ENCODE results near the gene DOCK10.

DOCK10 gene

GRCh38 chr2:225008179-225008856, 34.0 kb downstream of the DOCK10 start:
- no peak for TF ChIP-seq CTCF (IDR thresholded peaks at IDR 0.05; ENCODE audit: insufficient read depth, low read depth, low read length, missing control alignments)
- no peak for DNase-seq (ENCODE audit: low read depth)
- H3K4me3 ChIP-seq (ENCODE audit: low read length), result no peak overlapping the region

- no peak for TF ChIP-seq CTCF (IDR thresholded peaks at IDR 0.05; ENCODE audit: insufficient read depth, low read depth, low read length, missing control alignments)
- H3K4me3 ChIP-seq (ENCODE audit: low read length), result no peak overlapping the region
- peak; percentile 36 for DNase-seq (ENCODE audit: low read depth)
These were observed 35.5 kb downstream of the DOCK10 start for GRCh38 chr2:225006730-225007129.

GRCh38 chr2:225004597-225004996, 37.7 kb downstream of the DOCK10 start:
- DNase-seq (ENCODE audit: low read depth), result peak; percentile 93
- no peak for TF ChIP-seq CTCF (IDR thresholded peaks at IDR 0.05; ENCODE audit: insufficient read depth, low read depth, low read length, missing control alignments)
- H3K4me3 ChIP-seq (ENCODE audit: low read length), result no peak overlapping the region

GRCh38 chr2:225002656-225003045, 39.6 kb downstream of the DOCK10 start:
- H3K4me3 ChIP-seq (ENCODE audit: low read length), result no peak overlapping the region
- peak; percentile 29 for DNase-seq (ENCODE audit: low read depth)
- TF ChIP-seq CTCF (IDR thresholded peaks at IDR 0.05; ENCODE audit: insufficient read depth, low read depth, low read length, missing control alignments), result peak; percentile 20

- peak; percentile 84 for TF ChIP-seq CTCF (IDR thresholded peaks at IDR 0.05; ENCODE audit: insufficient read depth, low read depth, low read length, missing control alignments)
- peak; percentile 79 for DNase-seq (ENCODE audit: low read depth)
- no peak overlapping the region for H3K4me3 ChIP-seq (ENCODE audit: low read length)
These were observed 40.1 kb downstream of the DOCK10 start for GRCh38 chr2:225002039-225002655.

- TF ChIP-seq CTCF (IDR thresholded peaks at IDR 0.05; ENCODE audit: insufficient read depth, low read depth, low read length, missing control alignments), result no peak
- no peak for DNase-seq (ENCODE audit: low read depth)
- no peak overlapping the region for H3K4me3 ChIP-seq (ENCODE audit: low read length)
These were observed 42.5 kb downstream of the DOCK10 start for GRCh38 chr2:224999754-225000153.

GRCh38 chr2:224999321-224999720, 42.9 kb downstream of the DOCK10 start:
- TF ChIP-seq CTCF (IDR thresholded peaks at IDR 0.05; ENCODE audit: insufficient read depth, low read depth, low read length, missing control alignments), result no peak
- no peak for DNase-seq (ENCODE audit: low read depth)
- no peak overlapping the region for H3K4me3 ChIP-seq (ENCODE audit: low read length)

Data from epithelial cell of esophagus (primary cell).